HG03139 (cell line): ENCODE measurements around the gene SLN.

ENCODE experiments used
- ATAC-seq: cut with Tn5 transposase; IDR thresholded peaks from one replicate; pipeline ENCODE4 v1.9.1; 2021; ENCODE audit not compliant: unreplicated experiment

SLN gene

DNA sequence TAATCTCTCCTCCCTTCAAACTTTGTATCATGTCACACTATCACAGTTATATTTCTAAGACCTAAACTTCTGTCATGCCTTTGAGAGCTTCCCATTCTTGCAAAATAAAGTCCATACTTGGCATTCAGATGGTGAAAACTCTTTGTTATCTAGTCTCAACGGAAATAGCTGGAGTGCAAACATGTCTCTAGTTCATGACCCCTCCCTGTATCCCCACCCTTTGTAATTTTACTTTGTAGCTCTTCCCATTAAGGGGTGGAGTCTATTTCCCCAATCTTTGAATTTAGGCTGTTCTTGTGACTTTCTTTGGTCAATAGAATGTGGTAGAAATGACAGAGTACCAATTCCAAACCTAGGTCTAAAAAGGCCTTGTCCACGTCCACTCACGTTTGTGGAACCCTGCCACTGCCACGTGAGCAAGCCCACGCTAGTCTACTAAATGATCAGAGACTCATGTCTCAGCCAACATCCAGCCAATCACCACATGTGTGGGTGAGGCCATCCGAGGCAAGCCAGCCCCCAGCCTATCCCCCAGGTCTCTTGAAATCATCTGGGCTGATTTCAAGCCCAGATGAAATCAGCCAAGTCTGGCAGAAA is 23.4 kb downstream of the SLN start:
- no peak for ATAC-seq

DNA sequence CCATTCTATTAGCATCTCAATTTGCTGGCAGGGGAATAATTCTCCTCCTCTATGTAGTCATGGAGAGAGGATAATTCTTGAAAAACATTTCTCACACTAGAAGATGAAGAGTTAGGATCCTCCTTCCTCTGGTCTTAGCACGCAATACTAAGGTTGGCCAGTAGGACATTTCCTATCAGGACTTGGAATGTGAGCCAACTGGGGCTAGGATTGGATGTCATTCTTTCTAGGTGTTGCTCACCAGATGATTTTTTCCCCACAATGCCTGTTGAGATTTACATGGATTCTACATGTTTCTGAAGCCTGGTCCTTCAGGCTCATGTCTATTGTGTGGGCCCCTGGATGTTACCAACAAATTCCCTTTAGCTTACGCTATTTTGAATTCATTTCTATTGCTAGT is 28.0 kb downstream of the SLN start:
- no peak for ATAC-seq

DNA sequence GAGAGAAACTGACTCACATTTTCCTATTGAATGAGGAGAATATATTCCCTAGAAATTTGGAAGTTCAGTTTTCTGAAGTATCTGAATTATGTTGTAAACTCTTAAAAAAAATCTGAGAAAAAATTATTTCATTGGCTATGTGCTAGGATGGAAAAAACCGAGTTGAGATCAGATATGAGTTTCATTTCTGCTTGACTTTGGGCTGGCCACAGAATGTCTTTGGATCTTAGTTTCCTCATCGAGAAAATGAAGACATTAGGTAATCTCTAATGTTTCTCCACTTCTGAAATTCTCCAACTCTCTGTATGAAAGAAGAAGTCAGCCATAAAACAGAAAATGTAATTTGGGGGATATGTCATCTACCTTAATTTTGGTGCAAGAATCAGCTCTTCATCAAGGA is 28.8 kb downstream of the SLN start:
- no peak for ATAC-seq

DNA sequence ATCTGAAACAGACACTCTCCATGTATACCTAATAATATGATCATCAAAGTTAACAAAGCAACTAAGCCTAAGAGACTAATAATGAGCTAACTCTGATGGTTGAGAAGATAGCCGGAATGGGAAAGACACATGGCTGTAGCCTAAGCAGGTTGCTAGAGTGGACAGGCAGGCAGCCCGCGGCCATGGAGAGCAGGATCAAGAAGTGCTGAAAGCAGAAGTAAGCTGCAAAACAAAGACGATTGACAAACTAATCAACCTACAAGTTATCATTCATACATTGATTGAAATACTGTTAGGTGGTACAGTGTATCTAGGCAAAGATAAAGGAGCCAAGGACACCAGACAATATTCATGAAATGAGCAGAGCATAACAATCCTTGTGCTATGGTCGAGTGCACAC is 29.3 kb downstream of the SLN start:
- no peak for ATAC-seq

DNA sequence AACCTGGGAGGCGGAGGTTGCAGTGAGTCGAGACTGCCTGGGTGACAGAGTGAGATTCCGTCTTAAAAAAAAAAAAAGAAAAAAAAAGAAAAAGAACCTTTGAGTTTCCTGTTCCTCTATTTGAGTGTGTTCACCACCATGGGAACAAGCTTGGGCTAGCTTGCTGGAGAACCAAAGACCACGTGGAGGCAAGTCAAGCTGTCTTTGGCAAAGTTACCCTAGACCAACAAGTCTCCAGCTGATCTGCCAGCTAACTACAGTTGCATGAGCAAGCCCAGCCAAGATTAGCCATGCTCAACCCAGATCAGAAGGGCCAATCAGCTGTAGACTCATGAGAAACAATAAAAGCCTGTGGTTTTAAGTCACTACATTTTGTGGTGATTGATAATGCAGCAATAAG is 29.7 kb downstream of the SLN start:
- no peak for ATAC-seq

DNA sequence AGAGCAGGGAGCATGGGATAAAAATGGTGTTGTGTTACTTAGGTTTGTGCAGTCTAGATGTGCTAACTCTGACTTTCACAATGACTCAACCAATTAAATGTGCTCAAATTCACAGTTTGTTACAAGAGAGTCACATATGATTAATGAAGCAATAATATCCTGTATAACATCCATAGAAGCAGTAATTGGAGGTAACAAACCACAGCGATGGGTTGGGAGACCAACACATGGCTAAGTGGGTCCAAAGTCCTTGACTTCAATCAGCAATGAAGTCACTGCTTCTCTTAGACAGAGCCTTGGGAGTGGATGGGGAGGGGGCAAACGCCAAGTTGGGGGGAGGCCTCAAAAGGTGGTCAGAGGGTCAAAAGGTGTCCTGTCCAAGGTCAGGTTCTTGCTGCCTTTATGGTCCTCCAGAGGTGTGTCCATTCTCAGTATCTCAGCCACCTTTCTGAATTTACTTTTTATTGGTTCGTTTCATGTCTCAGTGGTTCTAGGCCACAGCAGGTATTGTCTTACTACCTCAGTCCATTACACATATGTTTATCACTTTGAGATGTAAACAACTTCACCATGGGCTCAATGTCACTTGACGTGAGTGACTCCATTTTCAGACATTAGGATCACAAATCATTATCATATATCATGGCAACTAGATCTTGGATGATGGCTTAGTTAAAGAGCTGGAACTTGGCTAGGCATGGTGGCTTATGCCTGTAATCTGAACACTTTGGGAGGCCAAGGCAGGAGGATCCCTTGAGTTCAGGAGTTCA is 32.4 kb downstream of the SLN start:
- no peak for ATAC-seq

DNA sequence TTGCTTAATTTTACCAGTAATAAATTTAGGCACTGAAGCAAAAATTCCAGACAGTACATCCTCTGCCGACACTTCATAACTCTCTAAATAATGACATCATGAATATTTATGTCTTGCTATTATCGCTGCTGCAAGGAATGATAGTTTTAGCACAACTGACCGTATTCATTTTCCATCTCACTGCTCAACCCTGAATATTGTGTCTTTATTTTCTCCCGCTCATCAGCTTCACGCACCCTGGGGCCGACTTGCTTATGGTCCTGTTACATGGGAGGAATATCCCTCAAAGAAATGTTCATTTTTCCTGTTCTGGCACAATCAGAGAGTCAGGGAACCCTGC is 33.3 kb downstream of the SLN start:
- ATAC-seq = no peak

DNA sequence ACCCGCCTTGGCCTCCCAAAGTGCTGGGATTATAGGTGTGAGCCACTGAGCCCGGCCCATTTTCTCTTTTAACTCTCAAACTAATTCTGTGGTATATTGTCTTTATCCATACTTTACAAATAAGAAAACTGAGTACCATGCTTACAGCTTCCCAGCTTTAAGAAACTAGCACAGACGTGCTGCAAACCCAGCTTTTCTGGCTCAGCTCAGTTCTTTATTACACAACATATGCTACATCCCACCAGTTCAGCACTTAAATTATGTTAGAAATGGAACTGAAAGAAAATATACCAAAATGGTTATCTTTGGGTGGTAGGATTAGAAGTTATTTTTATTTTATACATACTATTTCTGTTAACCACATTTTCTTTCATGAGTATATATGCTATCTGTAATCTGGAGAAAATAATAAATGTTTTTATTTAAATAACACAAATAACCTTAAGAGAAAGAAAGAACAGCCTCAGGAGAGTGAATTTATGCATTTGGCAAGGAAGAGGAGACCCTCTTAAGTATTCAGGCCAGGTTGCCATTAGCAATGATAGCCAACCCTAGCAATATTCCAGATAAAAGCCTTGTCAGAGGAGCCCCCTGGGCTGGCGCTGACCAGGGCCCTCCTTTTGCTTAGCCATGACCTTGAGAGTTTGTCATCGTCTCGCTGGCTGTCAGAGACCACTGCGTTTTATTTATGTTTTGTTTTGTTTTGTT is 33.8 kb downstream of the SLN start:
- ATAC-seq = no peak

DNA sequence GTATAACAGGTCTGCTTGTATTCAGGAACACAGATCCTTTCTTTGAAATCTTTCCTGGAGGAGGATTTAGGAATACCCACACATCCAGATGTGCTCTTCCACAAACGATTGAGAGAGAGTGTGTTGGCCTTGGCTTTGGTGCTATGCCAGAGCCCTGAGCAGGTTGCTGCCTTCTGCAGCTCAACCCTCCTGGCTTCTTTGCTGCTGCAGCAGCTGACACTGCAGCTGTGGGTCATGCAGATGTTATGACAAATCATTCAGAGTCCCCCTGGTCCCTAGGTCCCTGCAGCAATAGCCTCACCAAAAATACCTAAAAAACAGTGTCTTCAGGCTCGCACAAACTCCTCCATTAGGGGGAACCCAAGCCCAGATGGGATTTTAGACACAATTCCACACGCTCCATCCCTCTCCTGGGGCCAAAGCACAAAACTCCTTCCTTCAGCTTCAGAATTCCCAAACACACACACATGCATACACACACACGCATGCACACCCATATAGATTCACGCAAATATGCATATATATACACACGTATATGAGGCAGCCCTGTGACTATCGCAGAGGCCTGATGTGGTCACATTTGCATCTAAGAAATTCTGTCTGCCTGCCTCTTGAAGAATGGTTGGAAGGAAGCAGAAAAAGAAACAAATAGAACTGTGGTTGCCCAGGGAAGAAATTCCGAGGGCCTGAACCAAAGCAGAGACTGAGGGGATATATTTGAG is 35.4 kb downstream of the SLN start:
- no peak for ATAC-seq

DNA sequence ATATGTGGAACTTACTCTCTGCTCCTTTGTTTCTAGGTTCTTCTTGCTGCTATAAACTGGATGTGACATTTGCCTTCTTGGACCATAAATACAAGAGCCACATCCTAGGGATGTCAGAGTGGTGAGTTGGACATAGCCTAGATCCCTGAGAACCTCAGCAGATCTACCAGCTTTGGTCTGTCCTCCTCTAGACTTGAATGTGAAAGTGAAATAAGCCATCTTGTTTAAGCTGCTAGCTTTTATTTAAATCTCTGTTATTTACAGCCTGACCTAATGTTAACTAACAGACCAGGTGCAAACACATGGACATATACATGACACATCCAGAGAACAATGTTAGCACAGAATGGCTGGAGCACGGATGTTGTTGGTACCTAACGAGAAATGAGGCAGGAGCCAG is 36.0 kb downstream of the SLN start:
- ATAC-seq = no peak

DNA sequence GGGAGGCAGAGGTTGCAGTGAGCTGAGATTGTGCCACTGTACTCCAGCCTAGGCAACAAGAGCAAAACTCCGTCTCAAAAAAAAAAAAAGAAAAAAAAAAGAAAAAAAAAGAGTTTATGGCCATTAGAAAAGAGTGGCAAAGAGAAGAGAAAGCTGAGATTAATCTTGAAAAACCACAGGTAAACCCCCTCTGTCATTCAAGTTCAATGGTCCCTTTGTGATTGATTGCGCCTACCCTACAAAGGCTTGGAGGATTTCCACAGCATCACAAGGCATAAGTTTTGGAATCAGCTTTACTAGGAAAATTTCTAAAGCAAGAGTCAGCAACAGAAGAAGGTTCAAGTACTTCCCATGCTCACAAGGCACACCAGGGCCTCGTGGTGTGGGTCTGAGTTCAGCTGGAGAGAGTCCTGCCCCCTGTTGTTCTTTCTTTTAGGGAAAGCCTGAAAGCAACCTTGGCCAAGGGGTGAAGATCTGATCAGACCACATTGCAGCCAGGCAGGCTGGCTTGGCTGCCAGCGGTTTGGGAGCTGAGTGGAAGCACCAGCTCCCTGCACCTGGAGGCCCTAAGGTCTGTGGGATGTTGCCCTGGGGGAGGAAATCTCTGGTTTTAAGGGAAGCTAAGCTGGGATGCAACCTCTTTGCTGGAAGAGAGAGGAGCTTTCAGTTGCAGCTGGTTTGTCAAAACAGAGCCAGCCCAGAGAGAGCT is 41.8 kb downstream of the SLN start:
- no peak for ATAC-seq

DNA sequence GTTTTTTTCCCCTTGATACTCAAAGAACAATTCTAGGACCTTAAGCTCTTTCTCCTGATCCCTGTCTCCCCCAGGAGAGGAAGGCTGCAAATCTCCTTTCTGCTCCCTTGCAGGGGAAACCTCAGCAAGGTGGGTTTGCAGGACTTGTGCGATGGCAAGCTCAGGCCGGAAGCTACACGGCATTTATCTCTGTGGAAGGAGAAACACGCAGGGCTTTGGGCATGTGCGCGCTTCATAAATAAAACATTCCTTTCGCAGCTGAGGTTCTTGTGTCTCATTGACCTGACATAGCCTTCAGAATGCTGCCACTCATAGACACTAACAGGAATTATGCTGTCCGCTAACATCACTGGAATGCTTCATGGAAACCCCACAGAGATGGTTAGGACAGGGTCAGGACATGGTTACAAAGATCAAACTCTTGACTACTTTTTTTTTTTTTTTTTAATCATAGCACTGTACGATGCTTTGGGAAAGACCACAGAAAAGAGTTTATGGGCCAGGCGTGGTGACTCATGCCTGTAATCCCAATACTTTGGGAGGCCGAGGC is 42.6 kb downstream of the SLN start:
- ATAC-seq = no peak

DNA sequence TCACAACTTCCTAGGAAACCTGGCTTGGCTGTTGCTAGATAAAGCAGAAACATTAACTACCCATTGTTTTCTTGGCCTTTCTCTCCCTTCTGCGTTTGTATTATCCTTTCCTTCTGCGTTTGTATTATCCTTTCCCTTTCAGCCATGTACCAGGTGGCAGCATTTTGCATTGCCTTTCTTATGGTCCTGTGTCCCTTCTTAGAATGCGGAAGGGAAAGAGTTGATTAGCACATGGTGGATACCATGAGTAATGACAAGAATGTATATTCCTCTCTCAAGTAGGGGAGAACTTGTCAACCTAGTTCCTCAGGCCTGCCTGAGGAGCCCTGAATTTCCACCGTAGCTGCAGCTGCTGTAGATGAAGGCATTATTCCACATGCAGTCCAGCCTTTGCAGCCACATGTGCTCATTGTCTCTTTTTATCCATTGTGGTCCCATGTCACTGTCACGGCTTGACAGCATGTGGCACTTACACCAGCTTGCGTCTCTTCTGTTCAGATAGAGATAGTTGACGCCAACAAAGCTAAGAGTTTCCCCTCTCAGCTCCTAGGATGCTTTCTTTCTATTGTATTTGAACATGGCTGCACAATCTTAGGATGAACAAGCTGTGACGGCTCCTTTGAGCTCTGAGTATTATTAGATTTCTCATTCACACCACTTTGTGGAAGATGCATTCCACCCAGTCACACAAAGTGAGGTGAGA is 44.8 kb downstream of the SLN start:
- ATAC-seq = no peak

DNA sequence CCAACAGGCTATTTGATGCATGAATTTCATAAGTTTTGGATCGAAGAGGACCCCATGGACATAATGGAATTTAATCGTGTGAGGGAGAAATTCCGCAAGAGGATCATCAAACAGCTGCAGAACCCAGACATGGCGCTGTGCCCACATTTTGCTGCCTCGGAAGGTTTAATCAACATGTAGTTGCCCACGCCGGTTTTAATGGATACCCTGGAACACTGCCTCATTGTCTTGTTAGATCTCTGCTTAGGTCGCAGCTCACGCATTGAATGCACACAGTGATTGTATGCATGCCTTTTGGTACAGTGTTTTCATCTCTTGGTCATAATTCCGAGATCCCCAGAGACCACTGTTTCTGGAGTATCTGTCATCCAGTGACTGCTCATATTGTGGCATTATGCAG is 46.8 kb downstream of the SLN start:
- ATAC-seq = no peak

DNA sequence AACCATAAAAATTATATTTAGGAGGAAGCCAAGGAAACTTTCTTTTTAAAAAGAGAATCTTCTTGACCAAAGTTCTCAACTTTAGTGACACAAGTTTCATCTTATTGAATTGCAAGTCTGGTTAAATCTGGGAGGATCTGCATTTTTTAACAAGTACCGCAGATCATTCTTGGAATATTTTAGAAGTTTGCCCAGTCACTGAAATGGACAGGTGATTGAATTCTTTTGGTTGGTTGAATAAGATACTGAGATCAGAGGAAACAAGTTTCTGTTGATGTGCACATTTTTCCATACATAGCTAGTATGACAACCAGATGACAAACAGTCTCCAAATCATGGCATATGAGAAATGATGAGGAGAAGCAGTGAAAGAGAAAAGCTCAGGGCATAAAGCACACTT is 50.2 kb downstream of the SLN start:
- no peak for ATAC-seq

DNA sequence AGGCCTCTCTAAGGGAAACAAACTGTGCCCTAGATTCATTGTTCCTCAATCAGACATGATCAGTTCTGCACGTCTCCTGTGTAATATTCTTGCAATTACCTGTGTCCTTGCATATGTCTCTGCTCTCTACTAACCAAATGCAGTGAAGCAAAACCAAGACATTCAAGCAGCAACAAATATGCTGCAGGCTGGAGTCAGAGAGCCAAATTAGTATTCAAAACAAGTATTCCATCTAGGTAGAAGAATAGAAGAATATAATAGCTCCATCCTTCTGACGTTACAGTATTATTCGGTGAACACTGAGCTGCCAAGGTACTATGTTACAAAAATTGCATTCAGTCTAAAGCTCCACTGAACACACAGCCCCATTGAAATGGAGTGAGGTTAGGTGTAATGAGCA is 51.8 kb downstream of the SLN start:
- ATAC-seq = no peak

DNA sequence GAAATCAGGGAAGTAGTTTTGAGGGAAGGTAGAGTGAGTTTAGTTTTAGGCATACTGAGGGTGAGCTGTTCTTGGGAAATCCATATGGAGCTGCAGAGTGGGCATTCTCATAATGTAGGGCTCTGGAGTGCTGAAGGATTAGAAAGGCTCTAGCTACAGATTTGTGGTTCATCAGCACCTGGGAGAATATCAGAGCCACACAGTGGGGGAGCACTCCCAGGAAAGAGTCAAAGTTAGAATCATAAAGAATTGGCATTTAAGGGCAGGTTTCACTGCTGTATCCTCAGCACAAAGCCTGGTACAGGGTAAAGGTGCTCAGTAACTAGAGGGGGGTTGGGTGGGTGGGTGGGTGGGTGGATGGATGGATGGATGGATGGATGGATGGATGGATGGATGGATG is 52.5 kb downstream of the SLN start:
- ATAC-seq = no peak
